GM23338 (cell line): Measurements from ENCODE around the gene HPS4. TPM values are rescaled to one million over a fixed set of nuclear protein-coding genes. Genes with fewer than 3 reads are reported as not detected.

Experiments used
- ATAC-seq: fragments of 200-7000 bp; cut with Tn5 transposase; 3 replicates; pipeline ENCODE4 v1.9.1; 2020
- DNase-seq: peaks from one replicate; pipeline ENCODE4 v3.0.0-alpha.2; 2015; ENCODE audit warnings: low spot score
- H2AFZ ChIP-seq: fragments of 200-600 bp; sonication (generic); 2 replicates; pipeline ENCODE4 v1.8.0; 2016; ENCODE audit warnings: antibody characterized with exemption, mild to moderate bottlenecking, moderate library complexity
- H3F3A ChIP-seq: fragments of 200-600 bp; sonication (generic); replicated peaks from 2 replicates; pipeline ENCODE4 v1.8.0; 2017; ENCODE audit warnings: antibody characterized with exemption, mixed run types, low read depth
- H3K27ac ChIP-seq: fragments of 200-600 bp; sonication (generic); 2 replicates; pipeline ENCODE4 v1.6.1; 2016; ENCODE audit warnings: low read depth
- H3K27me3 ChIP-seq: fragments of 200-600 bp; sonication (generic); 2 replicates; pipeline ENCODE4 v1.8.0; 2016; ENCODE audit warnings: mild to moderate bottlenecking, mixed run types, moderate library complexity; ENCODE audit not compliant: insufficient read depth
- H3K36me3 ChIP-seq: fragments of 200-600 bp; sonication (generic); 2 replicates; pipeline ENCODE4 v1.8.0; 2016; ENCODE audit warnings: mild to moderate bottlenecking; ENCODE audit not compliant: insufficient read depth
- H3K4me1 ChIP-seq: fragments of 200-600 bp; sonication (generic); 2 replicates; pipeline ENCODE4 v1.8.0; 2016; ENCODE audit warnings: mild to moderate bottlenecking, moderate library complexity; ENCODE audit not compliant: insufficient read depth
- H3K4me2 ChIP-seq: fragments of 200-600 bp; sonication (generic); 2 replicates; pipeline ENCODE4 v1.7.1; 2017; ENCODE audit warnings: mixed run types
- H3K4me3 ChIP-seq: fragments of 200-600 bp; sonication (generic); 2 replicates; pipeline ENCODE4 v1.6.1; 2016; ENCODE audit warnings: mixed run types
- H3K79me2 ChIP-seq: fragments of 200-600 bp; sonication (generic); replicated peaks from 2 replicates; pipeline ENCODE4 v1.8.0; 2017; ENCODE audit warnings: mild to moderate bottlenecking; ENCODE audit not compliant: insufficient read depth
- H3K9me2 ChIP-seq: fragments of 200-600 bp; sonication (generic); 2 replicates; pipeline ENCODE4 v1.8.0; 2017; ENCODE audit not compliant: insufficient read depth
- H4K20me1 ChIP-seq: fragments of 200-600 bp; sonication (generic); replicated peaks from 2 replicates; pipeline ENCODE4 v1.8.0; 2017; ENCODE audit warnings: mild to moderate bottlenecking; ENCODE audit not compliant: insufficient read depth
- H3K27ac Mint-ChIP-seq: 2 replicates; pipeline ENCODE4 v1.8.0; 2020; ENCODE audit warnings: inconsistent platforms, mild to moderate bottlenecking, moderate library complexity, mixed read lengths
- H3K27me3 Mint-ChIP-seq: 3 replicates; pipeline ENCODE4 v1.8.0; 2022; ENCODE audit warnings: low read depth, mild to moderate bottlenecking, moderate library complexity, mixed read lengths, inconsistent platforms; ENCODE audit not compliant: insufficient read depth, poor library complexity
- H3K36me3 Mint-ChIP-seq: 3 replicates; pipeline ENCODE4 v1.8.0; 2021; ENCODE audit warnings: low read depth, mild to moderate bottlenecking, inconsistent platforms, moderate library complexity, mixed read lengths
- H3K4me1 Mint-ChIP-seq: 3 replicates; pipeline ENCODE4 v1.8.0; 2020; ENCODE audit warnings: mild to moderate bottlenecking, inconsistent platforms, mixed read lengths
- H3K4me3 Mint-ChIP-seq: 3 replicates; pipeline ENCODE4 v1.8.0; 2021; ENCODE audit warnings: moderate library complexity, mild to moderate bottlenecking, inconsistent platforms, mixed read lengths
- H3K9me3 Mint-ChIP-seq: 3 replicates; pipeline ENCODE4 v1.8.0; 2020; ENCODE audit warnings: moderate library complexity, mild to moderate bottlenecking, inconsistent platforms, mixed read lengths
- CTCF ChIP-seq, 2 experiments: fragments of 200-600 bp in 1 of 2; sonication (generic) in 1 of 2; conservative IDR thresholded peaks; 2 replicates each; pipeline versions ENCODE4 v1.5.1 to v1.6.1; 2016 to 2017; ENCODE audit warnings: antibody characterized with exemption in 2 of 2, low read depth in 2 of 2, mild to moderate bottlenecking in 2 of 2, moderate library complexity in 1 of 2
- ETS1 ChIP-seq: IDR thresholded peaks from 2 replicates; pipeline ENCODE4 v1.6.1; 2016; ENCODE audit warnings: antibody characterized with exemption
- EZH2 ChIP-seq: fragments of 200-600 bp; sonication (generic); IDR thresholded peaks from one replicate; pipeline ENCODE4 v1.8.0; 2017; ENCODE audit warnings: antibody characterized with exemption, mild to moderate bottlenecking, low read depth; ENCODE audit not compliant: unreplicated experiment
- EZH2phosphoT487 ChIP-seq: fragments of 200-600 bp; sonication (generic); IDR thresholded peaks from one replicate; pipeline ENCODE4 v1.8.1; 2018; ENCODE audit warnings: antibody characterized with exemption; ENCODE audit not compliant: unreplicated experiment
- JUNB ChIP-seq: IDR thresholded peaks from one replicate; pipeline ENCODE4 v1.6.1; 2016; ENCODE audit warnings: antibody characterized with exemption; ENCODE audit not compliant: unreplicated experiment
- POLR2AphosphoS5 ChIP-seq: IDR thresholded peaks from 2 replicates; pipeline ENCODE4 v1.6.1; 2016; ENCODE audit warnings: antibody characterized with exemption, low read depth
- REST ChIP-seq: IDR thresholded peaks from one replicate; pipeline ENCODE4 v1.6.1; 2018; ENCODE audit warnings: antibody characterized with exemption; ENCODE audit not compliant: unreplicated experiment
- STAT1 ChIP-seq: IDR thresholded peaks from one replicate; pipeline ENCODE4 v1.6.1; 2016; ENCODE audit warnings: antibody characterized with exemption; ENCODE audit not compliant: unreplicated experiment
- ZNF331 ChIP-seq: fragments of 250-450 bp; sonication (Bioruptor Pico); IDR thresholded peaks from 2 replicates; pipeline ENCODE4 v1.5.0; 2020; ENCODE audit warnings: low read depth, mild to moderate bottlenecking, moderate library complexity
- ZNF462 ChIP-seq: fragments of 250-450 bp; sonication (Bioruptor Pico); IDR thresholded peaks from 2 replicates; pipeline ENCODE4 v1.5.0; 2020; ENCODE audit warnings: mild to moderate bottlenecking, moderate library complexity
- polyA plus RNA-seq: library from polyadenylated mRNA; unstranded; fragments of >200 nt; fragmentation: Nextera tagmentation; extraction: Ambion mirVana; gene quantifications from 2 replicates; pipeline ENCODE4 v1.2.1, GENCODE V29; 2016
- total RNA-seq: library from RNA; depleted of rRNA; stranded (reverse); fragments of >200 nt; shearing (Covaris generic); gene quantifications from 2 replicates; pipeline ENCODE4 v1.2.3, GENCODE V29; 2014

The HPS4 gene
- total and polyA plus RNA-seq, 2 experiments from 2014 or later, result 20.3 to 49.4 TPM

- TF ChIP-seq EZH2phosphoT487 (no peak), REST (no peak), JUNB (no peak), POLR2AphosphoS5 (no peak), ETS1 (no peak), STAT1 (no peak), ZNF331 (no peak)
These were observed 30.4 kb downstream of the HPS4 start (continued) for GRCh38 chr22:26453216-26453615.

GRCh38 chr22:26452236-26453016, 31.2 kb downstream of the HPS4 start:
- ATAC-seq, result no peak
- Mint-ChIP-seq H3K27me3 (peaks cover 7% of the 10 kb centered on the region), H3K9me3 (no peaks in the 10 kb centered on the region), H3K4me3 (no peak overlapping the region), H3K4me1 (no peaks in the 10 kb centered on the region), H3K36me3 (peaks cover 34% of the 10 kb centered on the region), H3K27ac (no peak overlapping the region)
- Histone ChIP-seq H3K79me2 (no peaks in the 10 kb centered on the region), H2AFZ (no peak overlapping the region), H3K36me3 (no peaks in the 10 kb centered on the region; the same call in 1 of the 2 replicates), H3K27ac (no peak overlapping the region), H3K4me1 (no peaks in the 10 kb centered on the region), H3K27me3 (no peaks in the 10 kb centered on the region), H4K20me1 (no peaks in the 10 kb centered on the region; the same call in none of the 2 replicates), H3F3A (no peaks in the 10 kb centered on the region), H3K4me2 (no peak overlapping the region), H3K4me3 (no peak overlapping the region), H3K9me2 (no peaks in the 10 kb centered on the region)
- DNase-seq, result no peak
- TF ChIP-seq EZH2phosphoT487 (no peak), EZH2 (no peak), CTCF (conservative IDR thresholded peaks at IDR 0.05; ENCODE audit: low read depth in 2 of 2) (no peak), ZNF462 (CRISPR knock-in tag) (no peak), ETS1 (no peak), ZNF331 (no peak)
